Measurements from ENCODE around the gene PTPN1.
A peak's percentile ranks its signal among the peaks of the same experiment; 100 is the strongest.

The PTPN1 gene

GRCh38 chr20:50525681-50526080, 15.5 kb downstream of the PTPN1 start:
- no peak for DNase-seq (ENCODE audit: low read depth)
- H3K4me3 ChIP-seq (replicated peaks; ENCODE audit: low read depth, low read length) = no peak overlapping the region
- no peak for TF ChIP-seq CTCF (IDR thresholded peaks at IDR 0.05; ENCODE audit: low read length, missing control alignments)

GRCh38 chr20:50526403-50526989, 16.3 kb downstream of the PTPN1 start:
- TF ChIP-seq CTCF (IDR thresholded peaks at IDR 0.05; ENCODE audit: low read length, missing control alignments) = no peak
- no peak for DNase-seq (ENCODE audit: low read depth)
- no peak overlapping the region for H3K4me3 ChIP-seq (replicated peaks; ENCODE audit: low read depth, low read length)

GRCh38 chr20:50527068-50527605, 17.0 kb downstream of the PTPN1 start:
- no peak for TF ChIP-seq CTCF (IDR thresholded peaks at IDR 0.05; ENCODE audit: low read length, missing control alignments)
- no peak overlapping the region for H3K4me3 ChIP-seq (replicated peaks; ENCODE audit: low read depth, low read length)

GRCh38 chr20:50528129-50528528, 17.9 kb downstream of the PTPN1 start:
- no peak overlapping the region for H3K4me3 ChIP-seq (replicated peaks; ENCODE audit: low read depth, low read length)
- no peak for DNase-seq (ENCODE audit: low read depth)
- TF ChIP-seq CTCF (IDR thresholded peaks at IDR 0.05; ENCODE audit: low read length, missing control alignments) = no peak

More at GRCh38 chr20:50527068-50527605, 17.0 kb downstream of the PTPN1 start:
- no peak for DNase-seq (ENCODE audit: low read depth)

GRCh38 chr20:50528804-50529351, 18.7 kb downstream of the PTPN1 start:
- H3K4me3 ChIP-seq (replicated peaks; ENCODE audit: low read depth, low read length) = no peak overlapping the region
- DNase-seq (ENCODE audit: low read depth) = peak; percentile 42
- TF ChIP-seq CTCF (IDR thresholded peaks at IDR 0.05; ENCODE audit: low read length, missing control alignments) = no peak

- DNase-seq (ENCODE audit: low read depth) = no peak
- TF ChIP-seq CTCF (IDR thresholded peaks at IDR 0.05; ENCODE audit: low read length, missing control alignments) = no peak
- no peak overlapping the region for H3K4me3 ChIP-seq (replicated peaks; ENCODE audit: low read depth, low read length)
Measured at GRCh38 chr20:50532221-50532620, 22.0 kb downstream of the PTPN1 start.

GRCh38 chr20:50533061-50533460, 22.9 kb downstream of the PTPN1 start:
- no peak overlapping the region for H3K4me3 ChIP-seq (replicated peaks; ENCODE audit: low read depth, low read length)
- DNase-seq (ENCODE audit: low read depth) = no peak
- no peak for TF ChIP-seq CTCF (IDR thresholded peaks at IDR 0.05; ENCODE audit: low read length, missing control alignments)

All from fibroblast of pulmonary artery (primary cell).